Smooth muscle cell (in vitro differentiated cells): ENCODE measurements around the gene FXYD2. TPM values are rescaled to one million over a fixed set of nuclear protein-coding genes. Genes with fewer than 3 reads are reported as not detected.

ENCODE experiments used
- DNase-seq: peaks from one replicate; lab custom pipeline; 2025; ENCODE audit not compliant: unreplicated experiment; lab: John Stamatoyannopoulos, UW
- H2AFZ ChIP-seq: fragments of 200-600 bp; sonication (generic); 2 replicates; pipeline ENCODE4 v1.6.0; 2016; ENCODE audit warnings: antibody characterized with exemption, low read depth, mild to moderate bottlenecking
- H3F3A ChIP-seq: fragments of 200-600 bp; sonication (generic); 2 replicates; pipeline ENCODE4 v1.6.0; 2017; ENCODE audit warnings: antibody characterized with exemption, low read depth
- H3K27ac ChIP-seq: fragments of 200-600 bp; sonication (generic); 2 replicates; pipeline ENCODE4 v1.5.1; 2016; ENCODE audit warnings: low read depth, mild to moderate bottlenecking
- H3K27me3 ChIP-seq: fragments of 200-600 bp; sonication (generic); 2 replicates; pipeline ENCODE4 v1.6.1; 2016; ENCODE audit warnings: low read depth, mild to moderate bottlenecking
- H3K36me3 ChIP-seq: fragments of 200-600 bp; sonication (generic); 2 replicates; pipeline ENCODE4 v1.5.1; 2016; ENCODE audit warnings: low read depth
- H3K4me1 ChIP-seq: fragments of 200-600 bp; sonication (generic); 2 replicates; pipeline ENCODE4 v1.5.1; 2016; ENCODE audit warnings: low read depth
- H3K4me2 ChIP-seq: fragments of 200-600 bp; sonication (generic); 2 replicates; pipeline ENCODE4 v1.6.0; 2016; ENCODE audit warnings: mild to moderate bottlenecking
- H3K4me3 ChIP-seq: fragments of 200-600 bp; sonication (generic); 2 replicates; pipeline ENCODE4 v1.5.1; 2016; ENCODE audit warnings: mild to moderate bottlenecking
- H3K79me2 ChIP-seq: fragments of 200-600 bp; sonication (generic); 2 replicates; pipeline ENCODE4 v1.6.0; 2016; ENCODE audit warnings: low read depth, mild to moderate bottlenecking
- H3K9ac ChIP-seq: fragments of 200-600 bp; sonication (generic); 2 replicates; pipeline ENCODE4 v1.6.0; 2016; ENCODE audit warnings: low read depth
- H3K9me3 ChIP-seq: fragments of 200-600 bp; sonication (generic); replicated peaks from 2 replicates; pipeline ENCODE4 v1.5.1; 2016; ENCODE audit warnings: low read depth
- H4K20me1 ChIP-seq: fragments of 200-600 bp; sonication (generic); 2 replicates; pipeline ENCODE4 v1.6.0; 2016; ENCODE audit warnings: low read depth
- WGBS: methylation state at CpG from one replicate; pipeline ENCODE4 v1.1.7; 2016; ENCODE audit warnings: low lambda C conversion rate; 5-methylcytosine and 5-hydroxymethylcytosine counted together
- polyA plus RNA-seq: library from polyadenylated mRNA; unstranded; fragments of >200 nt; fragmentation: Nextera tagmentation; extraction: Ambion mirVana; gene quantifications from 2 replicates; pipeline ENCODE4 v1.2.1, GENCODE V29; 2016
- total RNA-seq: library from RNA; depleted of rRNA; stranded (reverse); fragments of >200 nt; gene quantifications from 2 replicates; pipeline ENCODE4 v1.2.3, GENCODE V29; 2014
- TF ChIP-seq, protein P1 (sequence below): fragments of 200-600 bp; sonication (generic); IDR thresholded peaks from 2 replicates; pipeline ENCODE4 v1.5.1; 2017; ENCODE audit warnings: borderline replicate concordance, mild to moderate bottlenecking, antibody characterized with exemption; ENCODE audit not compliant: insufficient read depth, poor library complexity, severe bottlenecking

FXYD2 gene
- total and polyA plus RNA-seq, 2 experiments from 2014 or later, result 1.00 TPM; not detected in 1

DNA sequence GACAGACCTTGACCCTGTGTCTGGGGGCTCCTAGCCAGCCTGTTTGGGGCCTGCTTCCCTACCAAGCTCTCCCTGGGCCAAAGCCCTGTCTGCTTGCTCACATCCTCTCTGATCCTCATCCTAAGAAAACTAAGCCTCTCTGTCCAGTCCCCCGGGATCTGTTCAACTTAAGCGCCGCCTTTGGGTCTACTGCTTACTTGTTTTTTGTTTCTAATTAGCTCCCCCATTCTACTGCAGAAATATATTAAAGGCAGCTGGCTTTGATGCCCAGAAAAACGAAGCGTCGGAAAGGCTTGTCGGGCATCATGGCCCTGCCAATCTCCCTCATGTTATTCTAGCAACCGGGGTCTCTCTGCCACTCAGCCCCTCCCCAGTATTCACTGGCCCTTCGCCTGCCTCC is 31.0 kb downstream of the FXYD2 start:
- H3K9ac ChIP-seq, result no peak overlapping the region
- H3K4me2 ChIP-seq, result no peak overlapping the region
- H3K36me3 ChIP-seq, result no peaks in the 10 kb centered on the region
- TF ChIP-seq, protein P1, sequence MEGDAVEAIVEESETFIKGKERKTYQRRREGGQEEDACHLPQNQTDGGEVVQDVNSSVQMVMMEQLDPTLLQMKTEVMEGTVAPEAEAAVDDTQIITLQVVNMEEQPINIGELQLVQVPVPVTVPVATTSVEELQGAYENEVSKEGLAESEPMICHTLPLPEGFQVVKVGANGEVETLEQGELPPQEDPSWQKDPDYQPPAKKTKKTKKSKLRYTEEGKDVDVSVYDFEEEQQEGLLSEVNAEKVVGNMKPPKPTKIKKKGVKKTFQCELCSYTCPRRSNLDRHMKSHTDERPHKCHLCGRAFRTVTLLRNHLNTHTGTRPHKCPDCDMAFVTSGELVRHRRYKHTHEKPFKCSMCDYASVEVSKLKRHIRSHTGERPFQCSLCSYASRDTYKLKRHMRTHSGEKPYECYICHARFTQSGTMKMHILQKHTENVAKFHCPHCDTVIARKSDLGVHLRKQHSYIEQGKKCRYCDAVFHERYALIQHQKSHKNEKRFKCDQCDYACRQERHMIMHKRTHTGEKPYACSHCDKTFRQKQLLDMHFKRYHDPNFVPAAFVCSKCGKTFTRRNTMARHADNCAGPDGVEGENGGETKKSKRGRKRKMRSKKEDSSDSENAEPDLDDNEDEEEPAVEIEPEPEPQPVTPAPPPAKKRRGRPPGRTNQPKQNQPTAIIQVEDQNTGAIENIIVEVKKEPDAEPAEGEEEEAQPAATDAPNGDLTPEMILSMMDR, result no peak
- H3K9me3 ChIP-seq, result no peaks in the 10 kb centered on the region
- H3K79me2 ChIP-seq, result no peaks in the 10 kb centered on the region
- no peaks in the 10 kb centered on the region for H4K20me1 ChIP-seq
- DNase-seq, result no peak
- 91% methylated on average over 9 of the region's 9 CpGs for WGBS
- H3K4me3 ChIP-seq, result no peak overlapping the region
- peaks cover 76% of the 10 kb centered on the region for H3K27me3 ChIP-seq
- no peak overlapping the region for H3K27ac ChIP-seq
- H3F3A ChIP-seq, result no peaks in the 10 kb centered on the region
- peaks cover 12% of the 10 kb centered on the region for H3K4me1 ChIP-seq
- H2AFZ ChIP-seq, result no peak overlapping the region

DNA sequence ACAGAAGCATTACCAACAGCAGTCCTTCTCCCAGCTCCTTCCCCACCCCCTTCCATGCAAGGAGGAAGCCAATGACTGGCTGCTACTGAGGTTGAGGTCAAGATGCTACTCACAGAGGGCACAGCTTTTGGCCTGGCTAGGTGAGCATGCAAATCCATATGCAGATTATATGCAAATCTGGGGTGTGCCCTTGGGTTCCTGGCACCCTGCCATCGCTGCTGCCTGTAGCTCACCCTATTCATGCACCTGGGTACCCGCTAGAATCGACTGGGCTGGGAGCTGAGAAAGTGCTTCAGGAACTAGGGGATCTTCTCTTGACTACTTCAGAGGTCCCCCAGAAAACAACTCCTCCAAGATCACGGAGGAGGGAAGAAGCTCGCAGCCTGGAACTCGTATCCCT is 31.6 kb downstream of the FXYD2 start:
- no peaks in the 10 kb centered on the region for H3K9me3 ChIP-seq
- H3K79me2 ChIP-seq, result no peaks in the 10 kb centered on the region
- no peak overlapping the region for H3K9ac ChIP-seq
- no peaks in the 10 kb centered on the region for H4K20me1 ChIP-seq
- H3K4me1 ChIP-seq, result peaks cover 12% of the 10 kb centered on the region
- no peak overlapping the region for H3K4me2 ChIP-seq
- TF ChIP-seq, protein P1, result no peak
- H3K36me3 ChIP-seq, result no peaks in the 10 kb centered on the region
- H2AFZ ChIP-seq, result no peak overlapping the region
- WGBS, result 83% methylated on average over 6 of the region's 6 CpGs
- H3K27me3 ChIP-seq, result peaks cover 70% of the 10 kb centered on the region
- H3K4me3 ChIP-seq, result no peak overlapping the region
- DNase-seq, result no peak
- no peaks in the 10 kb centered on the region for H3F3A ChIP-seq
- no peak overlapping the region for H3K27ac ChIP-seq

DNA sequence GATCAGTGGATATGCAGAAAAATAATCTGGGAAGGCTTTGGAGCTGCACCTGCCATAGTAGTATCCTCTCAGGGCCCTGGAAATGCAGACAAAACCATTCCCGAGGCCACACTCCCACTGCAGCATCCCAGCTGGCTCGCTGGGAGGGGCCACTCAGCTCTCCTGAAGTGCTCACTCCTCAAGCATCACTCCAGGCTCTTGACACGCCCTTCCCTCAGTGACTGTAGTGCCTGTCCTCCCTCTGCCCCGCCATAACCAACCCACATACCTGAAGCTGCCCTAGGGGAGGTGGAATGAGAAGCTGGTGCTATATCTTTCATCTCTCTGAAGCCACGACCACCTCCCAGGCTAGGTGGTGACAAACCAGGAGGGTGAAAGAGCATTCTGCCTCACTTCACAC is 32.3 kb downstream of the FXYD2 start:
- Histone ChIP-seq H3K79me2 (no peaks in the 10 kb centered on the region), H3K27me3 (peaks cover 63% of the 10 kb centered on the region), H3F3A (no peaks in the 10 kb centered on the region), H4K20me1 (no peaks in the 10 kb centered on the region), H3K4me1 (peaks cover 12% of the 10 kb centered on the region), H3K9ac (no peak overlapping the region), H3K27ac (no peak overlapping the region), H3K9me3 (no peaks in the 10 kb centered on the region), H3K4me3 (no peak overlapping the region), H3K4me2 (no peak overlapping the region), H3K36me3 (no peaks in the 10 kb centered on the region), H2AFZ (no peak overlapping the region)
- 87% methylated on average over 5 of the region's 5 CpGs for WGBS
- TF ChIP-seq, protein P1, result no peak
- DNase-seq, result no peak

DNA sequence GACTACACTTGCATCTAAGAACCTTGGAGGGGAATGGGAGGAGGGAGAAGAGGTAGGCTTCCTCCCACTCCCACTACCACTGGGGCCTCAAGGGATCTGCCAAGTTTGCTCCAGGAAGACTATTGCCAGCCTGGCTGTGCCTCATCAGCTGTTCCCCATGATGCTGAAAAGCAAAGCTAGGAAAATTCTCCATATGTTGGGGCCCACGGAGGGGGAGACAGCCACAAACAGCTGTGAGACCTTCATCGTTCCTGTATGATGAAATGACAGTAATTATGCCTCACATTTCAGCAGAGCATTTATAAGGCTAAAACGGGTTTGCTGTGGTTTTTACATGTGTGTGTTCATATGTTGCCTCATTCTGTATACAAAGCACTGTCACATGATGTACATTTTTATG is 34.3 kb downstream of the FXYD2 start:
- Histone ChIP-seq H3F3A (no peaks in the 10 kb centered on the region), H3K79me2 (no peaks in the 10 kb centered on the region), H3K4me2 (no peak overlapping the region), H3K4me3 (no peak overlapping the region), H3K4me1 (no peaks in the 10 kb centered on the region), H3K9ac (no peak overlapping the region), H3K36me3 (no peaks in the 10 kb centered on the region), H4K20me1 (no peaks in the 10 kb centered on the region), H2AFZ (no peak overlapping the region), H3K27ac (no peak overlapping the region), H3K9me3 (no peaks in the 10 kb centered on the region), H3K27me3 (peaks cover 52% of the 10 kb centered on the region)
- TF ChIP-seq, protein P1, result no peak
- DNase-seq, result no peak
- WGBS, result 74% methylated on average over 3 of the region's 3 CpGs
